Neural cell (in vitro differentiated cells): ENCODE results near the gene SGPP2. TPM values are rescaled to one million over a fixed set of nuclear protein-coding genes. Genes with fewer than 3 reads are reported as not detected.
A peak's percentile ranks its signal among the peaks of the same experiment; 100 is the strongest.

Experiments
- H2AFZ ChIP-seq: fragments of 200-600, 300-800 bp; sonication (generic), shearing (Covaris generic); 2 replicates; pipeline ENCODE4 v1.6.0; 2014; ENCODE audit warnings: low read depth, mild to moderate bottlenecking, antibody characterized with exemption, low read length, moderate library complexity
- H3F3A ChIP-seq: fragments of 200-600 bp; shearing (Covaris generic); 2 replicates; pipeline ENCODE4 v1.6.1; 2016; ENCODE audit warnings: mild to moderate bottlenecking, moderate library complexity, mixed read lengths, antibody characterized with exemption, low read length; ENCODE audit not compliant: insufficient read depth, poor library complexity, severe bottlenecking
- H3K27ac ChIP-seq: fragments of 200-600, 300-800 bp; sonication (generic), shearing (Covaris generic); 2 replicates; pipeline ENCODE4 v1.5.1; 2014; ENCODE audit warnings: mild to moderate bottlenecking, low read length, moderate library complexity
- H3K27me3 ChIP-seq: fragments of 300-800, 200-600 bp; sonication (generic), shearing (Covaris generic); 2 replicates; pipeline ENCODE4 v1.6.0; 2014; ENCODE audit warnings: mild to moderate bottlenecking, low read depth, low read length, moderate library complexity; ENCODE audit not compliant: insufficient read depth
- H3K36me3 ChIP-seq: fragments of 300-800, 200-600 bp; sonication (generic), shearing (Covaris generic); 2 replicates; pipeline ENCODE4 v1.5.1; 2014; ENCODE audit warnings: mild to moderate bottlenecking, antibody characterized with exemption, low read length, moderate library complexity; ENCODE audit not compliant: insufficient read depth
- H3K4me2 ChIP-seq: fragments of 300-800, 200-600 bp; sonication (generic), shearing (Covaris generic); 2 replicates; pipeline ENCODE4 v1.6.0; 2014; ENCODE audit warnings: mild to moderate bottlenecking, low read length
- H3K4me3 ChIP-seq: fragments of 300-800, 200-600 bp; sonication (generic), shearing (Covaris generic); 2 replicates; pipeline ENCODE4 v1.5.1; 2014; ENCODE audit warnings: mild to moderate bottlenecking, low read length, moderate library complexity
- H3K79me2 ChIP-seq: fragments of 200-600 bp; shearing (Covaris generic); replicated peaks from 2 replicates; pipeline ENCODE4 v1.6.0; 2014; ENCODE audit warnings: mild to moderate bottlenecking, low read length, moderate library complexity; ENCODE audit not compliant: insufficient read depth
- H3K9ac ChIP-seq: fragments of 300-800, 200-600 bp; sonication (generic), shearing (Covaris generic); 2 replicates; pipeline ENCODE4 v1.6.1; 2016; ENCODE audit warnings: mild to moderate bottlenecking, low read length, mixed read lengths
- H3K9me2 ChIP-seq: fragments of 200-600 bp; shearing (Covaris generic); 2 replicates; pipeline ENCODE4 v1.6.1; 2016; ENCODE audit warnings: mild to moderate bottlenecking, low read length, mixed read lengths; ENCODE audit not compliant: insufficient read depth
- H3K9me3 ChIP-seq: fragments of 200-600, 300-800 bp; sonication (generic), shearing (Covaris generic); 2 replicates; pipeline ENCODE4 v1.6.1; 2016; ENCODE audit warnings: mild to moderate bottlenecking, mixed run types, low read length, moderate library complexity, mixed read lengths
- H4K20me1 ChIP-seq: fragments of 200-600 bp; shearing (Covaris generic); 2 replicates; pipeline ENCODE4 v1.6.1; 2016; ENCODE audit warnings: mild to moderate bottlenecking, mixed run types; ENCODE audit not compliant: insufficient read depth
- EP300 ChIP-seq: fragments of 450-650 bp; conservative IDR thresholded peaks from 2 replicates; pipeline ENCODE4 v1.6.1; 2014; ENCODE audit warnings: antibody characterized with exemption, mild to moderate bottlenecking, moderate library complexity; ENCODE audit not compliant: poor library complexity, severe bottlenecking
- EZH2 ChIP-seq: fragments of 200-600, 300-800 bp; shearing (Covaris generic), sonication (generic); IDR thresholded peaks from 2 replicates; pipeline ENCODE4 v1.6.1; 2014; ENCODE audit warnings: antibody characterized with exemption, low read length, borderline replicate concordance, mild to moderate bottlenecking; ENCODE audit not compliant: insufficient read depth, poor library complexity, severe bottlenecking
- MXI1 ChIP-seq: fragments of 450-650 bp; conservative IDR thresholded peaks from 2 replicates; pipeline ENCODE4 v1.6.1; 2014; ENCODE audit warnings: antibody characterized with exemption, mild to moderate bottlenecking; ENCODE audit not compliant: poor library complexity, severe bottlenecking
- POLR2AphosphoS5 ChIP-seq: IDR thresholded peaks from 2 replicates; pipeline ENCODE4 v1.6.1; 2012
- RAD21 ChIP-seq: fragments of 450-650 bp; conservative IDR thresholded peaks from 2 replicates; pipeline ENCODE4 v1.6.1; 2014; ENCODE audit warnings: antibody characterized with exemption, mild to moderate bottlenecking, moderate library complexity
- SMC3 ChIP-seq: fragments of 450-650 bp; conservative IDR thresholded peaks from 2 replicates; pipeline ENCODE4 v1.6.1; 2014; ENCODE audit warnings: antibody characterized with exemption, mild to moderate bottlenecking, moderate library complexity; ENCODE audit not compliant: poor library complexity
- TAF1 ChIP-seq: IDR thresholded peaks from 2 replicates; pipeline ENCODE4 v1.6.1; 2012; ENCODE audit warnings: low read depth
- polyA plus RNA-seq: library from polyadenylated mRNA; depleted of rRNA; stranded (reverse); fragments of >200 nt; gene quantifications from 2 replicates; pipeline ENCODE4 v1.2.3, GENCODE V29; 2014
- TF ChIP-seq, protein P1 (sequence below): IDR thresholded peaks from 2 replicates; pipeline ENCODE4 v1.6.1; 2012; ENCODE audit warnings: borderline replicate concordance
- TF ChIP-seq, protein P2 (sequence below): fragments of 450-650 bp; IDR thresholded peaks from 2 replicates; pipeline ENCODE4 v1.5.1; 2014; ENCODE audit warnings: antibody characterized with exemption, mild to moderate bottlenecking, moderate library complexity; ENCODE audit not compliant: poor library complexity, severe bottlenecking

SGPP2 gene
- polyA plus RNA-seq, 1 donor from 2014 or later = 0.38 TPM

DNA sequence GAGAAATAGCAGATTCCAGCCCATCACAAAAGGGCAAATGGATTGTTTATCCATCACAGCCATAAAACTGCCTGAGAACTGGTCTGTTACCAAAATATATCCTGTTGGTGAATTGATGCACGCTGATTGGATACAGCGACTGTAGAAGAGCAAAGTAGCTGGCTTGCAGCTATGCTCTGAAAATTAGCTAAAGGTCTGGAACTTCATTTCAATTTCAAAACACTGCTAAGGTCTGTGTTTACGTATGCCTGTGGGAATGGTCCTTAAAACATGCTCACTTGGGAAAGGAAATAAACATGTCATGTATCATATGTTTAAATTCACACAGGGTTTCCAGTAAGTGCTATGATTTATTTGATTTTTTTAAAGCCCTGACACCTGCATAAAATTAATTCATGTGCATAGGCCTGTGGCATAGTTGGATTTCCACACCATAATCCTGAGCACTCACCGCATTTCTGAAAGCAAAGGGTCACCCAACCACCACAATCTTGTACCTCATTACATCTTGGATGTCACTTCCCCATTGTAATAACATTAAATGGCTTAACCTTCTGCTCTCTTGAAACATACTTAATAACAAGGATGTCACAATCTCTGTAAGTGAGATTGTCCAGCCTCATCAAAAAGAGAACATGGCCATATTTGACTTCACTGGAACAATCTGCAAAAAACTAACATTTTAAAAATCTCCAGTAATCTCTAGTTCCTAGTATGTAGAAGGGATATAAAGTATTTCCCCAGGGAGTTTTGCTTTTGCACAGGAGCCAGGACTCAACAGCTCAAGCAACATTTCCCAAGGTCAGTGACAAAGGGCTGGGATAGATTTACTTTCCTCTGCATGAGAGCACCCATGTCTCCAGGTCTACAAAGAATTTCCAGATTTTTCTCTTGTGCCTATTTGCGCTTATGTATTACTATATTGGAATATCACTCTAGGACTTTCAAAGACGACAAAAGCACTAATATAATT is 121.8 kb downstream of the SGPP2 start:
- Histone ChIP-seq H3K27me3 (no peaks in the 10 kb centered on the region), H3K27ac (no peak overlapping the region), H3K4me3 (peak overlapping the region; percentile 29), H3K9ac (no peak overlapping the region), H3K4me2 (no peak overlapping the region), H2AFZ (no peak overlapping the region), H3K9me2 (no peaks in the 10 kb centered on the region), H3K9me3 (no peaks in the 10 kb centered on the region), H3K79me2 (no peaks in the 10 kb centered on the region), H3K36me3 (no peaks in the 10 kb centered on the region), H3F3A (no peaks in the 10 kb centered on the region), H4K20me1 (no peaks in the 10 kb centered on the region)
- TF ChIP-seq TAF1 (no peak), SMC3 (no peak), POLR2AphosphoS5 (no peak), RAD21 (no peak), EP300 (no peak), MXI1 (no peak), EZH2 (no peak)
- TF ChIP-seq, protein P1, sequence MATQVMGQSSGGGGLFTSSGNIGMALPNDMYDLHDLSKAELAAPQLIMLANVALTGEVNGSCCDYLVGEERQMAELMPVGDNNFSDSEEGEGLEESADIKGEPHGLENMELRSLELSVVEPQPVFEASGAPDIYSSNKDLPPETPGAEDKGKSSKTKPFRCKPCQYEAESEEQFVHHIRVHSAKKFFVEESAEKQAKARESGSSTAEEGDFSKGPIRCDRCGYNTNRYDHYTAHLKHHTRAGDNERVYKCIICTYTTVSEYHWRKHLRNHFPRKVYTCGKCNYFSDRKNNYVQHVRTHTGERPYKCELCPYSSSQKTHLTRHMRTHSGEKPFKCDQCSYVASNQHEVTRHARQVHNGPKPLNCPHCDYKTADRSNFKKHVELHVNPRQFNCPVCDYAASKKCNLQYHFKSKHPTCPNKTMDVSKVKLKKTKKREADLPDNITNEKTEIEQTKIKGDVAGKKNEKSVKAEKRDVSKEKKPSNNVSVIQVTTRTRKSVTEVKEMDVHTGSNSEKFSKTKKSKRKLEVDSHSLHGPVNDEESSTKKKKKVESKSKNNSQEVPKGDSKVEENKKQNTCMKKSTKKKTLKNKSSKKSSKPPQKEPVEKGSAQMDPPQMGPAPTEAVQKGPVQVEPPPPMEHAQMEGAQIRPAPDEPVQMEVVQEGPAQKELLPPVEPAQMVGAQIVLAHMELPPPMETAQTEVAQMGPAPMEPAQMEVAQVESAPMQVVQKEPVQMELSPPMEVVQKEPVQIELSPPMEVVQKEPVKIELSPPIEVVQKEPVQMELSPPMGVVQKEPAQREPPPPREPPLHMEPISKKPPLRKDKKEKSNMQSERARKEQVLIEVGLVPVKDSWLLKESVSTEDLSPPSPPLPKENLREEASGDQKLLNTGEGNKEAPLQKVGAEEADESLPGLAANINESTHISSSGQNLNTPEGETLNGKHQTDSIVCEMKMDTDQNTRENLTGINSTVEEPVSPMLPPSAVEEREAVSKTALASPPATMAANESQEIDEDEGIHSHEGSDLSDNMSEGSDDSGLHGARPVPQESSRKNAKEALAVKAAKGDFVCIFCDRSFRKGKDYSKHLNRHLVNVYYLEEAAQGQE = no peak
- TF ChIP-seq, protein P2, sequence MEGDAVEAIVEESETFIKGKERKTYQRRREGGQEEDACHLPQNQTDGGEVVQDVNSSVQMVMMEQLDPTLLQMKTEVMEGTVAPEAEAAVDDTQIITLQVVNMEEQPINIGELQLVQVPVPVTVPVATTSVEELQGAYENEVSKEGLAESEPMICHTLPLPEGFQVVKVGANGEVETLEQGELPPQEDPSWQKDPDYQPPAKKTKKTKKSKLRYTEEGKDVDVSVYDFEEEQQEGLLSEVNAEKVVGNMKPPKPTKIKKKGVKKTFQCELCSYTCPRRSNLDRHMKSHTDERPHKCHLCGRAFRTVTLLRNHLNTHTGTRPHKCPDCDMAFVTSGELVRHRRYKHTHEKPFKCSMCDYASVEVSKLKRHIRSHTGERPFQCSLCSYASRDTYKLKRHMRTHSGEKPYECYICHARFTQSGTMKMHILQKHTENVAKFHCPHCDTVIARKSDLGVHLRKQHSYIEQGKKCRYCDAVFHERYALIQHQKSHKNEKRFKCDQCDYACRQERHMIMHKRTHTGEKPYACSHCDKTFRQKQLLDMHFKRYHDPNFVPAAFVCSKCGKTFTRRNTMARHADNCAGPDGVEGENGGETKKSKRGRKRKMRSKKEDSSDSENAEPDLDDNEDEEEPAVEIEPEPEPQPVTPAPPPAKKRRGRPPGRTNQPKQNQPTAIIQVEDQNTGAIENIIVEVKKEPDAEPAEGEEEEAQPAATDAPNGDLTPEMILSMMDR = no peak

DNA sequence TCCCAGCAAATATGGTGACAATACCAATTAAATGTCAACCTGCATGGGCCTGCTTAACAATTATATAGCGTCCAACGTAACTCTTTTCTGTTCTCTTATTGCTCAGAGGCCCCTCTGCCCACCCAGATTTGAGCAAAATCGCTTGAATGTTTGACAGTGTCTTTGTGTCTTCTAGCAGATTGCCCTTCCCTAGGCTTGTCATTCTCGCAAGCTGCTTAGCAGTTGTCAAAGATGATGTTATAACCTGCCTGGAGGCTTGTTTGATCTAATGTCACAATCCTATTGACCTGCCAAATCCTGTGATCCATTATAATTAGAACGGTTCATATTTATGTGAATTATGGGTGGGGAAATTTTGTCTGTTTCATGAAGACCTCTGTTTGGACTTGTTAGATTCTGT is 122.7 kb downstream of the SGPP2 start:
- H3K36me3 ChIP-seq = no peaks in the 10 kb centered on the region
- no peak overlapping the region for H3K9ac ChIP-seq
- H3K27ac ChIP-seq = peak overlapping the region; percentile 13
- H3K4me2 ChIP-seq = no peak overlapping the region
- peak; percentile 36 for TF ChIP-seq POLR2AphosphoS5
- TF ChIP-seq EZH2 = no peak
- TF ChIP-seq EP300 = peak; percentile 88
- H4K20me1 ChIP-seq = no peaks in the 10 kb centered on the region
- no peak overlapping the region for H2AFZ ChIP-seq
- no peaks in the 10 kb centered on the region for H3K27me3 ChIP-seq
- no peaks in the 10 kb centered on the region for H3F3A ChIP-seq
- H3K4me3 ChIP-seq = peak overlapping the region; percentile 29
- no peaks in the 10 kb centered on the region for H3K9me3 ChIP-seq
- H3K79me2 ChIP-seq = no peaks in the 10 kb centered on the region
- H3K9me2 ChIP-seq = no peaks in the 10 kb centered on the region
